Endodermal cell (in vitro differentiated cells): Measurements from ENCODE around the gene LYZL1. TPM values are rescaled to one million over a fixed set of nuclear protein-coding genes. Genes with fewer than 3 reads are reported as not detected.
A peak's percentile ranks its signal among the peaks of the same experiment; 100 is the strongest.

Experiments used
- DNase-seq: peaks from one replicate; pipeline ENCODE4 v3.0.0-alpha.2; 2017
- H3K27ac ChIP-seq: 2 replicates; pipeline ENCODE4 v1.5.1; 2013; ENCODE audit warnings: mild to moderate bottlenecking, low read depth, low read length, moderate library complexity
- H3K27me3 ChIP-seq: 2 replicates; pipeline ENCODE4 v1.6.1; 2013; ENCODE audit warnings: mild to moderate bottlenecking, low read length, moderate library complexity; ENCODE audit not compliant: insufficient read depth, control insufficient read depth, poor library complexity, severe bottlenecking
- H3K36me3 ChIP-seq: 2 replicates; pipeline ENCODE4 v1.7.0; 2013; ENCODE audit warnings: mild to moderate bottlenecking, low read length, moderate library complexity; ENCODE audit not compliant: control insufficient read depth, insufficient read depth
- H3K4me1 ChIP-seq: one replicate; pipeline ENCODE4 v1.7.0; 2013; ENCODE audit warnings: low read length; ENCODE audit not compliant: control insufficient read depth, insufficient read depth
- H3K4me3 ChIP-seq: 2 replicates; pipeline ENCODE4 v1.5.1; 2013; ENCODE audit warnings: mild to moderate bottlenecking, low read length, moderate library complexity
- H3K9ac ChIP-seq: 2 replicates; pipeline ENCODE4 v1.6.1; 2013; ENCODE audit warnings: mild to moderate bottlenecking, low read length, moderate library complexity; ENCODE audit not compliant: poor library complexity, severe bottlenecking; ENCODE audit errors: extremely low read depth
- H3K9me3 ChIP-seq: 2 replicates; pipeline ENCODE4 v1.6.1; 2013; ENCODE audit warnings: mild to moderate bottlenecking, low read length, moderate library complexity; ENCODE audit not compliant: control insufficient read depth
- H3K27ac Mint-ChIP-seq: 2 replicates; pipeline ENCODE4 v1.8.0; 2020; ENCODE audit warnings: mixed read lengths
- H3K27me3 Mint-ChIP-seq: 2 replicates; pipeline ENCODE4 v1.8.0; 2021; ENCODE audit warnings: mild to moderate bottlenecking, mixed read lengths; ENCODE audit not compliant: insufficient read depth
- H3K36me3 Mint-ChIP-seq: 2 replicates; pipeline ENCODE4 v1.8.0; 2020; ENCODE audit warnings: low read depth, mixed read lengths
- H3K4me1 Mint-ChIP-seq: 2 replicates; pipeline ENCODE4 v1.8.0; 2020; ENCODE audit warnings: mixed read lengths
- H3K4me3 Mint-ChIP-seq: 2 replicates; pipeline ENCODE4 v1.8.0; 2020; ENCODE audit warnings: mild to moderate bottlenecking, moderate library complexity, mixed read lengths
- H3K9me3 Mint-ChIP-seq: 2 replicates; pipeline ENCODE4 v1.8.0; 2020; ENCODE audit warnings: mild to moderate bottlenecking, mixed read lengths
- WGBS, 2 experiments: methylation state at CpG; one replicate each; pipeline versions ENCODE4 v1.1.5 to v1.1.7; 2013; ENCODE audit warnings: missing lambda C conversion rate in 2 of 2, mixed read lengths in 1 of 2; ENCODE audit not compliant: insufficient coverage in 1 of 2, insufficient read length in 1 of 2; 5-methylcytosine and 5-hydroxymethylcytosine counted together
- total RNA-seq, 2 donors: library from RNA; stranded (reverse); fragmentation: NEBNext Ultra II Directional in 1 of 2; extraction: Animal tissue kit (Norgen Biotek cat#: 25700) in 1 of 2; gene quantifications; 2 replicates in 1 of 2; 3 replicates in 1 of 2; pipeline ENCODE4 v1.2.1, GENCODE V29; 2021
- TF ChIP-seq, protein P1 (sequence below): fragments of 200-600 bp; sonication (generic); conservative IDR thresholded peaks from 2 replicates; pipeline ENCODE4 v1.5.0; 2021; ENCODE audit warnings: antibody characterized with exemption, mild to moderate bottlenecking

Gene LYZL1
- total RNA-seq, 2 donors from 2014 or later, result not detected

DNA sequence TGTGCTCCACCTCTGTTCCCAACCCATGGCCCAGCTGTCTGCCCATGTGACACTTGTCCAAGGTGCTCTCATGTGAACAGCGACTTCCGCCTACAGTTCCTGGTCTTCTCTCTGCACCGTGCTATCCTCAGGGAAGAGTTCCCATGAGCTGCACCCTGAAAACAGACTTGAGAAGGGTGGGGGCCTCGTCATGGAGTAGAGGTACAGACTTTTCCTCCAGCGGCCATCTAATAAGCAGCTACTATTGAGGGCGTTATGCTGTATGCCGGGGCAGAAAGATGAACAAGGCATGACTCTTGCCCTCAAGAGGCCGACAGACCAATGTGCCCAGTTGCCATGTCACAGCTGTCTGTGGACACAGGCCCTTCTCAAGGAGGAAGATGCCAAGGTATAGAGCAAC lies 25.4 kb upstream of the LYZL1 start:
- 94 to 98% methylated on average over 7 to 8 of the region's 8 CpGs for WGBS, 2 experiments
- H3K4me3 Mint-ChIP-seq, result no peak overlapping the region
- no peak overlapping the region for H3K27ac ChIP-seq
- no peaks in the 10 kb centered on the region for H3K27me3 ChIP-seq
- no peaks in the 10 kb centered on the region for H3K4me1 ChIP-seq
- H3K36me3 Mint-ChIP-seq, result no peaks in the 10 kb centered on the region
- H3K9me3 Mint-ChIP-seq, result no peaks in the 10 kb centered on the region
- H3K9me3 ChIP-seq, result no peaks in the 10 kb centered on the region
- H3K27me3 Mint-ChIP-seq, result peaks cover 5% of the 10 kb centered on the region
- H3K4me1 Mint-ChIP-seq, result peaks cover 9% of the 10 kb centered on the region
- no peak overlapping the region for H3K4me3 ChIP-seq
- H3K36me3 ChIP-seq, result no peaks in the 10 kb centered on the region
- TF ChIP-seq, protein P1, sequence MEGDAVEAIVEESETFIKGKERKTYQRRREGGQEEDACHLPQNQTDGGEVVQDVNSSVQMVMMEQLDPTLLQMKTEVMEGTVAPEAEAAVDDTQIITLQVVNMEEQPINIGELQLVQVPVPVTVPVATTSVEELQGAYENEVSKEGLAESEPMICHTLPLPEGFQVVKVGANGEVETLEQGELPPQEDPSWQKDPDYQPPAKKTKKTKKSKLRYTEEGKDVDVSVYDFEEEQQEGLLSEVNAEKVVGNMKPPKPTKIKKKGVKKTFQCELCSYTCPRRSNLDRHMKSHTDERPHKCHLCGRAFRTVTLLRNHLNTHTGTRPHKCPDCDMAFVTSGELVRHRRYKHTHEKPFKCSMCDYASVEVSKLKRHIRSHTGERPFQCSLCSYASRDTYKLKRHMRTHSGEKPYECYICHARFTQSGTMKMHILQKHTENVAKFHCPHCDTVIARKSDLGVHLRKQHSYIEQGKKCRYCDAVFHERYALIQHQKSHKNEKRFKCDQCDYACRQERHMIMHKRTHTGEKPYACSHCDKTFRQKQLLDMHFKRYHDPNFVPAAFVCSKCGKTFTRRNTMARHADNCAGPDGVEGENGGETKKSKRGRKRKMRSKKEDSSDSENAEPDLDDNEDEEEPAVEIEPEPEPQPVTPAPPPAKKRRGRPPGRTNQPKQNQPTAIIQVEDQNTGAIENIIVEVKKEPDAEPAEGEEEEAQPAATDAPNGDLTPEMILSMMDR, result no peak
- H3K27ac Mint-ChIP-seq, result no peak overlapping the region
- no peak overlapping the region for H3K9ac ChIP-seq
- no peak for DNase-seq

DNA sequence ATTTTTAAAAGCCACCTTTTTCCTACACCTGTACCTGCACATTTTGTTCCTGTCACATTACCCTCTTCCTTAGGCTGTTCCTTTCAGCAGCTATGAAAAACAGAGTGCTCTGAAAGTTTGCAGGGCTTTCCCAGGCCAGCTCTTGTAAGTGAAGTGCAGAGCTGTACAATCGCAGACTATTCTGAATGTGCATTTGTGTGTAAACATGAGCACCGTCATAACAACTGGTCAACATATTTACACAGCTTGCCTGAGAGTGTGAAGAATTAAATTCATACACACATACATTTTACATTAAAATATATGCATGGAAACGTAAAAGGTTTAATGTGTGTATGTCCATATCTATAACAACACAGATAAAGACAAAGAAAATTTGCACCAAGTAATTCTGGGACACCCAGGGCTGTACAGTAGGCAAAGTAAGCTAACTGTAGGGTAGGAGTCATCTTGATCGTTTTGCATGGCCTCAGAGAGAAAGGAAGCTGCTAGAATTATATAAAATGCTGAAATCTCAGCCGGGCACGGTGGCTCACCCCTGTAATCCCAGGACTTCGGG lies 23.6 kb upstream of the LYZL1 start:
- H3K4me3 ChIP-seq, result no peak overlapping the region
- Mint-ChIP-seq H3K9me3 (peaks cover 4% of the 10 kb centered on the region), H3K36me3 (no peaks in the 10 kb centered on the region), H3K27me3 (peaks cover 5% of the 10 kb centered on the region), H3K27ac (no peak overlapping the region), H3K4me3 (no peak overlapping the region), H3K4me1 (peaks cover 9% of the 10 kb centered on the region)
- no peaks in the 10 kb centered on the region for H3K36me3 ChIP-seq
- DNase-seq, result no peak
- TF ChIP-seq, protein P1, result no peak
- peaks cover 15% of the 10 kb centered on the region for H3K9me3 ChIP-seq
- H3K27me3 ChIP-seq, result no peaks in the 10 kb centered on the region
- H3K4me1 ChIP-seq, result no peaks in the 10 kb centered on the region
- H3K9ac ChIP-seq, result no peak overlapping the region
- H3K27ac ChIP-seq, result no peak overlapping the region
- 93 to 94% methylated on average over 5 to 7 of the region's 7 CpGs for WGBS, 2 experiments

DNA sequence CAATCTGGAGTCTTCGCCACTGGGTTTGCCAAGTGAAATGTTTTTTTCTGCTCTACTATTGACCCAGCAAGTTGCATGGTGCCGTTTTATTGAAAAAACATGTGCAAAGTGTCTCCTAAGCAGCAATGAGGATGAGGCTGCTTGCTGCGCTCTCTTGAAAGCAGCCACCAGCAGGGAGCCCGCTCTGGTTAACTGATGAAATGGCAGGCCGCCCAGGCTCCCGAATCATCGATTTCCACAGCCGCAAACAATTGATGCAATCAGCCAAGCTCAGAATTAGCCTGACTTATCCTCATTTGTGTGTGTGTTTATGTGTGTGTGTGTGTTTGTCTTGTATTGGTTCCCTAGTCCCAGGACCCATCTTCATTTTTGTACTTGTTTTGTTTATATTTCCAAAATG lies 22.2 kb upstream of the LYZL1 start:
- Histone ChIP-seq H3K4me1 (no peaks in the 10 kb centered on the region), H3K9me3 (peaks cover 28% of the 10 kb centered on the region), H3K36me3 (no peaks in the 10 kb centered on the region), H3K4me3 (no peak overlapping the region), H3K9ac (no peak overlapping the region), H3K27me3 (no peaks in the 10 kb centered on the region), H3K27ac (no peak overlapping the region)
- H3K36me3 Mint-ChIP-seq, result no peaks in the 10 kb centered on the region
- peaks cover 5% of the 10 kb centered on the region for H3K27me3 Mint-ChIP-seq
- DNase-seq, result peak; percentile 74
- no peak overlapping the region for H3K4me3 Mint-ChIP-seq
- TF ChIP-seq, protein P1, result no peak
- H3K9me3 Mint-ChIP-seq, result peaks cover 16% of the 10 kb centered on the region
- H3K27ac Mint-ChIP-seq, result no peak overlapping the region
- 46 to 54% methylated on average over 2 to 8 of the region's 8 CpGs for WGBS, 2 experiments
- peaks cover 9% of the 10 kb centered on the region for H3K4me1 Mint-ChIP-seq
